Measurements from ENCODE around the gene EEFSEC. TPM values are rescaled to one million over a fixed set of nuclear protein-coding genes. Genes with fewer than 3 reads are reported as not detected.
A peak's percentile ranks its signal among the peaks of the same experiment; 100 is the strongest.

The EEFSEC gene
- total RNA-seq, 1 donor from 2014 or later: 7.1 TPM

- H3K9me3 Mint-ChIP-seq (ENCODE audit: unreplicated experiment): no peaks in the 10 kb centered on the region
- TF ChIP-seq CTCF (IDR thresholded peaks at IDR 0.05; ENCODE audit: unreplicated experiment): no peak
- H3K36me3 Mint-ChIP-seq (ENCODE audit: low read depth, unreplicated experiment): peaks cover 7% of the 10 kb centered on the region
- no peak for DNase-seq (ENCODE audit: low spot score)
- H3K27ac Mint-ChIP-seq (ENCODE audit: unreplicated experiment): no peak overlapping the region
- H3K27me3 Mint-ChIP-seq (ENCODE audit: unreplicated experiment): peaks cover 27% of the 10 kb centered on the region
- peak overlapping the region; percentile 84 for H3K4me3 Mint-ChIP-seq (ENCODE audit: unreplicated experiment)
- H3K4me1 Mint-ChIP-seq (ENCODE audit: unreplicated experiment): peaks cover 10% of the 10 kb centered on the region
Measured at GRCh38 chr3:128431803-128432300, 278.6 kb downstream of the EEFSEC start.

- DNase-seq (ENCODE audit: low spot score): peak; percentile 28
- Mint-ChIP-seq H3K4me3 (ENCODE audit: unreplicated experiment) (peak overlapping the region; percentile 84), H3K36me3 (ENCODE audit: low read depth, unreplicated experiment) (peaks cover 7% of the 10 kb centered on the region), H3K4me1 (ENCODE audit: unreplicated experiment) (peaks cover 10% of the 10 kb centered on the region), H3K9me3 (ENCODE audit: unreplicated experiment) (no peaks in the 10 kb centered on the region), H3K27ac (ENCODE audit: unreplicated experiment) (no peak overlapping the region), H3K27me3 (ENCODE audit: unreplicated experiment) (peaks cover 27% of the 10 kb centered on the region)
- no peak for TF ChIP-seq CTCF (IDR thresholded peaks at IDR 0.05; ENCODE audit: unreplicated experiment)
Measured at GRCh38 chr3:128432301-128432970, 279.2 kb downstream of the EEFSEC start.

- H3K9me3 Mint-ChIP-seq (ENCODE audit: unreplicated experiment): no peaks in the 10 kb centered on the region
- H3K4me3 Mint-ChIP-seq (ENCODE audit: unreplicated experiment): no peak overlapping the region
- no peak for DNase-seq (ENCODE audit: low spot score)
- H3K4me1 Mint-ChIP-seq (ENCODE audit: unreplicated experiment): peaks cover 10% of the 10 kb centered on the region
- H3K36me3 Mint-ChIP-seq (ENCODE audit: low read depth, unreplicated experiment): peaks cover 7% of the 10 kb centered on the region
- H3K27me3 Mint-ChIP-seq (ENCODE audit: unreplicated experiment): peaks cover 24% of the 10 kb centered on the region
- no peak for TF ChIP-seq CTCF (IDR thresholded peaks at IDR 0.05; ENCODE audit: unreplicated experiment)
- H3K27ac Mint-ChIP-seq (ENCODE audit: unreplicated experiment): no peak overlapping the region
Measured at GRCh38 chr3:128432971-128433836, 279.9 kb downstream of the EEFSEC start.

- TF ChIP-seq CTCF (IDR thresholded peaks at IDR 0.05; ENCODE audit: unreplicated experiment): no peak
- H3K4me1 Mint-ChIP-seq (ENCODE audit: unreplicated experiment): peaks cover 10% of the 10 kb centered on the region
- no peak for DNase-seq (ENCODE audit: low spot score)
- peaks cover 7% of the 10 kb centered on the region for H3K36me3 Mint-ChIP-seq (ENCODE audit: low read depth, unreplicated experiment)
- no peaks in the 10 kb centered on the region for H3K9me3 Mint-ChIP-seq (ENCODE audit: unreplicated experiment)
- H3K4me3 Mint-ChIP-seq (ENCODE audit: unreplicated experiment): no peak overlapping the region
- H3K27me3 Mint-ChIP-seq (ENCODE audit: unreplicated experiment): peaks cover 21% of the 10 kb centered on the region
- H3K27ac Mint-ChIP-seq (ENCODE audit: unreplicated experiment): no peak overlapping the region
Measured at GRCh38 chr3:128433837-128434165, 280.5 kb downstream of the EEFSEC start.

GRCh38 chr3:128434524-128434923, 281.2 kb downstream of the EEFSEC start:
- no peak overlapping the region for H3K27ac Mint-ChIP-seq (ENCODE audit: unreplicated experiment)
- H3K36me3 Mint-ChIP-seq (ENCODE audit: low read depth, unreplicated experiment): peaks cover 7% of the 10 kb centered on the region
- no peak for DNase-seq (ENCODE audit: low spot score)
- H3K4me1 Mint-ChIP-seq (ENCODE audit: unreplicated experiment): peaks cover 10% of the 10 kb centered on the region
- H3K27me3 Mint-ChIP-seq (ENCODE audit: unreplicated experiment): peaks cover 19% of the 10 kb centered on the region
- no peaks in the 10 kb centered on the region for H3K9me3 Mint-ChIP-seq (ENCODE audit: unreplicated experiment)
- no peak for TF ChIP-seq CTCF (IDR thresholded peaks at IDR 0.05; ENCODE audit: unreplicated experiment)
- H3K4me3 Mint-ChIP-seq (ENCODE audit: unreplicated experiment): no peak overlapping the region
